ENCODE results near the gene SERPINA1. TPM values are rescaled to one million over a fixed set of nuclear protein-coding genes. Genes with fewer than 3 reads are reported as not detected.

Gene SERPINA1
- total RNA-seq, 1 experiment from 2014 or later = not detected

DNA sequence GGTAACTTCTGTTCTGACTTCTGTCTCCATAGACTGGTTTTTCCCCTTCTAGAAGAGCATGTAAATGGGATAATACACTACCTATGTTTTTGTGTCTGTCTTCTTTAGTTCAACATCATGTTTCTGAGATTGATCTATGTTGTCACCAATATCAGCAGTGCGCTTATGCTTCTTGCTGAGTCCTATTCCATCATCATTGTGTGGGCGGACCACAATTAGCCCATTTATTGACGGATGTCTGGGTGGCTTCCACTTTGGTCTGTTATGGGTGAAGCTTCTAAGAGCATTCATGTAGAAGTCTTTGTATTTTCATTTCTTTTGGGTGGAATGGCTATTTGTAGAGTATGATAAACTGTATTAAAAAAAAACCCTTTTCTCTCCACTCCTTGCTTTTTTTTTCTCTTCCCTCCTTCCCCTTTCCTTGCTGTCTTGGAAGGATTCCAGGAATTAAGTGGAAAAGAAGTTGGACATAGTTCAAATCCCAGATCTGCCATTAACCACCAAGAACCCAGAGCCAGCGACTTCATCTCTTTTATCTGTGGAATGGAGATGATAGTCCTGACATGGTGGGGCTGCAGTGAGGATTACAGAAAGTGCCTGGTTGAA lies 7.0 kb upstream of the SERPINA1 start:
- Mint-ChIP-seq H3K27ac (no peak overlapping the region), H3K9me3 (no peaks in the 10 kb centered on the region; a peak in 1 of 5 replicates), H3K36me3 (ENCODE audit: insufficient read depth in 1 of 3, low read depth in 3 of 3) (no peaks in the 10 kb centered on the region; a peak in 1 of 7 replicates), H3K4me3 (no peak overlapping the region), H3K4me1 (peaks cover 63 to 69% of the 10 kb centered on the region in 2 experiments), H3K27me3 (ENCODE audit: low read depth) (peaks cover 25% of the 10 kb centered on the region)
- Histone ChIP-seq H3K79me1 (ENCODE audit: insufficient read depth, low read depth, low read length, poor library complexity, severe bottlenecking) (no peaks in the 10 kb centered on the region), H3K79me2 (ENCODE audit: insufficient read depth, low read length) (no peaks in the 10 kb centered on the region), H3K56ac (ENCODE audit: insufficient read length, low read depth, low read length) (no peak overlapping the region), H2AFZ (ENCODE audit: low read length) (no peak overlapping the region), H2BK15ac (ENCODE audit: low read depth, low read length) (no peak overlapping the region), H4K8ac (replicated peaks; ENCODE audit: insufficient read length, low read depth, low read length) (no peak overlapping the region), H4K91ac (ENCODE audit: insufficient read length, low read depth, low read length) (no peak overlapping the region), H2BK20ac (ENCODE audit: low read depth, low read length, poor library complexity, severe bottlenecking) (no peak overlapping the region), H3K9ac (ENCODE audit: extremely low read depth, insufficient read length, low read length) (no peak overlapping the region), H3K4me2 (ENCODE audit: insufficient read depth, insufficient read length, low read length) (no peak overlapping the region), H2BK5ac (ENCODE audit: insufficient read length, low read length) (no peak overlapping the region), H3K14ac (ENCODE audit: insufficient read depth, low read length) (no peak overlapping the region), H3K27ac (ENCODE audit: insufficient read length, low read depth, low read length) (no peak overlapping the region), H3K4ac (ENCODE audit: low read depth, low read length) (no peak overlapping the region), H4K20me1 (ENCODE audit: control insufficient read depth, insufficient read depth, insufficient read length) (no peaks in the 10 kb centered on the region), H3T11ph (ENCODE audit: low read length) (no peak overlapping the region), H2BK12ac (ENCODE audit: insufficient read length, low read depth, low read length) (no peak overlapping the region), H3K27me3 (ENCODE audit: insufficient read depth, low read length) (no peaks in the 10 kb centered on the region), H3K23me2 (ENCODE audit: insufficient read length, low read depth, low read length, poor library complexity, severe bottlenecking) (no peaks in the 10 kb centered on the region), H3K9me3 (ENCODE audit: control insufficient read depth, low read depth, low read length) (no peaks in the 10 kb centered on the region), H2BK120ac (ENCODE audit: low read depth, low read length, poor library complexity, severe bottlenecking) (no peak overlapping the region), H3K18ac (ENCODE audit: insufficient read length, low read depth, low read length) (no peak overlapping the region), H2AK5ac (ENCODE audit: insufficient read length, low read length) (no peak overlapping the region), H4K5ac (ENCODE audit: insufficient read length, low read depth, low read length) (no peak overlapping the region), H3K4me1 (ENCODE audit: insufficient read depth, low read length) (peaks cover 14% of the 10 kb centered on the region), H3K23ac (ENCODE audit: insufficient read length, low read depth, low read length) (no peak overlapping the region)
- no peak for DNase-seq
- TF ChIP-seq CTCF (conservative IDR thresholded peaks at IDR 0.05) = no peak
- no CpG with 5 or more reads among the region's 4 CpGs for WGBS (ENCODE audit: extremely low coverage, insufficient read length, low lambda C conversion rate)

Measured in H9 (cell line).